ENCODE data around the gene CLDND2. TPM values are rescaled to one million over a fixed set of nuclear protein-coding genes. Genes with fewer than 3 reads are reported as not detected.

The CLDND2 gene
- total RNA-seq, 1 donor, result not detected

GRCh38 chr19:51337861-51338562, 30.8 kb downstream of the CLDND2 start:
- Histone ChIP-seq H3K4me2 (ENCODE audit: insufficient read depth, low read length) (no peak overlapping the region), H3K4me1 (ENCODE audit: insufficient read depth, low read length) (peaks cover 9% of the 10 kb centered on the region), H4K20me1 (ENCODE audit: insufficient read depth, low read length) (no peaks in the 10 kb centered on the region), H3K36me3 (ENCODE audit: insufficient read depth, low read length) (no peaks in the 10 kb centered on the region), H3K27me3 (ENCODE audit: insufficient read depth, low read length) (no peaks in the 10 kb centered on the region), H3K79me2 (ENCODE audit: insufficient read depth, low read length) (no peaks in the 10 kb centered on the region), H2AFZ (ENCODE audit: low read length) (no peak overlapping the region), H3K4me3 (ENCODE audit: insufficient read depth, low read length) (no peak overlapping the region), H3K27ac (ENCODE audit: low read depth, low read length) (no peak overlapping the region), H3K9me3 (ENCODE audit: low read depth, low read length) (no peaks in the 10 kb centered on the region)
- DNase-seq (ENCODE audit: insufficient read length, low spot score, missing footprints), result peak; percentile 34
- no peak for TF ChIP-seq CTCF (IDR thresholded peaks at IDR 0.05; ENCODE audit: extremely low read depth, low read depth, low read length)

DNA sequence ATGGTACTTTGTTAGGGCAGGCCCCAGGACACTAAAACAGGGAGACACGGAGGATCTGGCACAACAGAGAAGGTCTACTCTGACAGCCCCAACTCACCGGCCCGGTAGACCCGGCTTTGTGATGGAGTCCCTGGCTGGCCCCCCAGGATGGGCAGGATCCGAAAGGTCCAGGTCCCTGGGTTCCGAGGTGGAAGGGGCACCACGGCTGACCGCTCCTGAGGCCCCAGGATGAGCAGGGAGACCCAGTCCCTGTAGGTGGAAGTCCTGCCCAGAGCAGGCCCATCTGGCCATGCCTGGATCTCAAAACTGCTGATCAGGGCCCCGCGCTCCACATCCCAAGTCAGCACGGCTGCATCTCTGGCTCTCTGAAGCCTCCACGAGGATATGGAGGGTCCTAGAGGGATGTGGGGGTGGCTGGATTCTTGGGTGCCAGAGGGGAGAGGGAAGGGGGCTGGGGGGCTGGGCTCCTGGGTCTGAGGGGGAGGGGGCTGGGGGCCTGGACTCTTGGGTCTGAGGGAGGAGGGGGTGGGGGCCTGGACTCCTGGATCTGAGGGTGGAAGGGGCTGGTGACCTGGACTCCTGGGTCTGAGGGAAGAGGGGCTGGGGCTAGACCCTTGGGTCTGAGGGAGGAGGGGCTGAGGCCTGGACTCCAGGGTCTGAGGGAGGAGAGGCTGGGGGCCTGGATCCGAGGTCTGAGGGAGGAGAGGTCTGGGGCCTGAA, 31.5 kb downstream of the CLDND2 start:
- Histone ChIP-seq H3K27ac (ENCODE audit: low read depth, low read length) (no peak overlapping the region), H3K79me2 (ENCODE audit: insufficient read depth, low read length) (no peaks in the 10 kb centered on the region), H3K9me3 (ENCODE audit: low read depth, low read length) (no peaks in the 10 kb centered on the region), H3K4me3 (ENCODE audit: insufficient read depth, low read length) (no peak overlapping the region), H2AFZ (ENCODE audit: low read length) (no peak overlapping the region), H3K4me1 (ENCODE audit: insufficient read depth, low read length) (peaks cover 9% of the 10 kb centered on the region), H3K4me2 (ENCODE audit: insufficient read depth, low read length) (no peak overlapping the region), H3K36me3 (ENCODE audit: insufficient read depth, low read length) (no peaks in the 10 kb centered on the region), H4K20me1 (ENCODE audit: insufficient read depth, low read length) (no peaks in the 10 kb centered on the region), H3K27me3 (ENCODE audit: insufficient read depth, low read length) (no peaks in the 10 kb centered on the region)
- no peak for TF ChIP-seq CTCF (IDR thresholded peaks at IDR 0.05; ENCODE audit: extremely low read depth, low read depth, low read length)
- peak; percentile 77 for DNase-seq (ENCODE audit: insufficient read length, low spot score, missing footprints)

DNA sequence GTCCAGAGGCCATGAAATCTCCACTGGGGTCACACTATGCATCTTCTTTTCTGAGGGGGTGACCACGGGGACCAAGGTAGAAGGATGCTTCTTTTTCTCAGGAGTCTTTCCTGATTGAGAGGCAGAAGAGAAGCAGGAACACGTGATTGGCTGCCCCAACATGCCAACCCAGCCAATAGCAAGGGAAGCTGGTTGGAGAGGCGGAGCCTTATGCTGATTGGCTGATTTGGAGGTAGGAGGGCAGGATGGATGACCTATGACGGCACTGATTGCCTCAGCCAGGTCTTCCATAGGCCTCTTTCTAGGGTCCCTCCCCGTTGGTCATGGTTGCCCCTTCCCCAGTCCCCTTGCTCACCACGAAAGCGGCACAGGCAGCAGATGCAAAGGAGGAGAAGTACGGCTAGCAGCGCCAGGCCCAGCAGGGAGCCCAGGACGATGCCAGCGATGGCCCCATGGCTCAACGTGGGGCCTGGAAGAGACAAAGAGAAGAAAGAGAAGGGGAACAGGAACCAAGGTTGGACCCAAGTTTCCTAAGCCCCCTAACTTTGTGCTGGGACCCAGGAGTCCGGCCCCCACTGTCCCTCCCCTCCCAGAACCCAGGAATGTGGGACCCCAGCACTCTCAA, 34.9 kb downstream of the CLDND2 start:
- no peak overlapping the region for H3K27ac ChIP-seq (ENCODE audit: low read depth, low read length)
- H2AFZ ChIP-seq (ENCODE audit: low read length), result no peak overlapping the region
- no peak for TF ChIP-seq CTCF (IDR thresholded peaks at IDR 0.05; ENCODE audit: extremely low read depth, low read depth, low read length)
- H3K4me2 ChIP-seq (ENCODE audit: insufficient read depth, low read length), result no peak overlapping the region
- H3K79me2 ChIP-seq (ENCODE audit: insufficient read depth, low read length), result no peaks in the 10 kb centered on the region
- H3K4me3 ChIP-seq (ENCODE audit: insufficient read depth, low read length), result no peak overlapping the region
- H3K27me3 ChIP-seq (ENCODE audit: insufficient read depth, low read length), result no peaks in the 10 kb centered on the region
- H3K36me3 ChIP-seq (ENCODE audit: insufficient read depth, low read length), result no peaks in the 10 kb centered on the region
- H4K20me1 ChIP-seq (ENCODE audit: insufficient read depth, low read length), result no peaks in the 10 kb centered on the region
- peak; percentile 79 for DNase-seq (ENCODE audit: insufficient read length, low spot score, missing footprints)
- H3K9me3 ChIP-seq (ENCODE audit: low read depth, low read length), result no peaks in the 10 kb centered on the region
- H3K4me1 ChIP-seq (ENCODE audit: insufficient read depth, low read length), result peaks cover 3% of the 10 kb centered on the region

DNA sequence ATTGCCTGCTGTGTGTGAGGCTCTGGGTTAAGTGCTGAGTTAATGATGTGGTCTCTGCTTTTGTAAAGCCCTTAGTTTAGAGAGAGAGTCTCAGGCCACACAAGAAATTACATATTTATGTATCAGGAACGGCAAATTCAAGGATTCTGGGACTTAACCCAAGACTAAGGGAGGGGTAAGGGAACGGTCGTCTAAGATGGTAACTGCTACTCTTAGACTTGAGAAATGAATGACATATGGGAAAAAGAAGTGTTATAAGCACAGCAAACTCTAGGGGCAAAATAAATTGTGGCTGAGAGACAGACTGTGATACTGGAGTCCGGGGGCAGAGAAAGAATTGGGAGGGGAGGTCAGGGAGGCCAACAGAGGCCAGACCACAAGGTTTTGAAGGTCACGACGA, 37.1 kb downstream of the CLDND2 start:
- Histone ChIP-seq H3K4me2 (ENCODE audit: insufficient read depth, low read length) (no peak overlapping the region), H3K27ac (ENCODE audit: low read depth, low read length) (no peak overlapping the region), H3K79me2 (ENCODE audit: insufficient read depth, low read length) (no peaks in the 10 kb centered on the region), H3K27me3 (ENCODE audit: insufficient read depth, low read length) (peaks cover 4% of the 10 kb centered on the region), H3K36me3 (ENCODE audit: insufficient read depth, low read length) (no peaks in the 10 kb centered on the region), H3K4me3 (ENCODE audit: insufficient read depth, low read length) (no peak overlapping the region), H3K9me3 (ENCODE audit: low read depth, low read length) (no peaks in the 10 kb centered on the region), H4K20me1 (ENCODE audit: insufficient read depth, low read length) (no peaks in the 10 kb centered on the region), H2AFZ (ENCODE audit: low read length) (no peak overlapping the region), H3K4me1 (ENCODE audit: insufficient read depth, low read length) (no peaks in the 10 kb centered on the region)
- DNase-seq (ENCODE audit: insufficient read length, low spot score, missing footprints), result peak; percentile 69
- TF ChIP-seq CTCF (IDR thresholded peaks at IDR 0.05; ENCODE audit: extremely low read depth, low read depth, low read length), result no peak

All from osteoblast (primary cell).